Neural crest cell (in vitro differentiated cells): Measurements from ENCODE around the gene RTN4. TPM values are rescaled to one million over a fixed set of nuclear protein-coding genes. Genes with fewer than 3 reads are reported as not detected.

Experiments used
- DNase-seq: peaks from one replicate; pipeline ENCODE4 v3.0.0; 2021; ENCODE audit warnings: low read depth, mixed read lengths, low spot score
- H3K27ac Mint-ChIP-seq: one replicate; pipeline ENCODE4 v1.8.0; 2021; ENCODE audit warnings: mild to moderate bottlenecking, mixed read lengths; ENCODE audit not compliant: unreplicated experiment
- H3K27me3 Mint-ChIP-seq: 2 replicates; pipeline ENCODE4 v1.8.0; 2021; ENCODE audit warnings: low read depth, mild to moderate bottlenecking, mixed read lengths
- H3K36me3 Mint-ChIP-seq: 2 replicates; pipeline ENCODE4 v1.8.0; 2021; ENCODE audit warnings: low read depth, mild to moderate bottlenecking, mixed read lengths
- H3K4me1 Mint-ChIP-seq: 2 replicates; pipeline ENCODE4 v1.8.0; 2021; ENCODE audit warnings: mixed read lengths
- H3K4me3 Mint-ChIP-seq: one replicate; pipeline ENCODE4 v1.8.0; 2021; ENCODE audit warnings: mild to moderate bottlenecking, mixed read lengths
- H3K9me3 Mint-ChIP-seq: 2 replicates; pipeline ENCODE4 v1.8.0; 2021; ENCODE audit warnings: mixed read lengths
- CTCF ChIP-seq: fragments of 200-600 bp; sonication (generic); conservative IDR thresholded peaks from 2 replicates; pipeline ENCODE4 v1.5.0; 2021; ENCODE audit warnings: antibody characterized with exemption, mild to moderate bottlenecking
- total RNA-seq: library from RNA; stranded (reverse); gene quantifications from 2 replicates; pipeline ENCODE4 v1.2.1, GENCODE V29; 2021

Gene RTN4
- total RNA-seq, 1 donor from 2014 or later = 204 TPM

GRCh38 chr2:54928719-54929118 is 121.5 kb downstream of the RTN4 start:
- DNase-seq = no peak
- H3K27ac Mint-ChIP-seq = no peak overlapping the region
- no peak overlapping the region for H3K4me3 Mint-ChIP-seq
- H3K9me3 Mint-ChIP-seq = no peaks in the 10 kb centered on the region
- H3K36me3 Mint-ChIP-seq = peaks cover 6% of the 10 kb centered on the region
- H3K27me3 Mint-ChIP-seq = no peaks in the 10 kb centered on the region
- H3K4me1 Mint-ChIP-seq = no peaks in the 10 kb centered on the region
- TF ChIP-seq CTCF = no peak

GRCh38 chr2:54927751-54928615 is 122.3 kb downstream of the RTN4 start:
- DNase-seq = no peak
- Mint-ChIP-seq H3K36me3 (peaks cover 6% of the 10 kb centered on the region), H3K27ac (no peak overlapping the region), H3K27me3 (no peaks in the 10 kb centered on the region), H3K4me1 (no peaks in the 10 kb centered on the region), H3K4me3 (no peak overlapping the region), H3K9me3 (no peaks in the 10 kb centered on the region)
- TF ChIP-seq CTCF = no peak

- no peaks in the 10 kb centered on the region for H3K27me3 Mint-ChIP-seq
- no peak for DNase-seq
- no peak overlapping the region for H3K27ac Mint-ChIP-seq
- no peaks in the 10 kb centered on the region for H3K4me1 Mint-ChIP-seq
- H3K9me3 Mint-ChIP-seq = no peaks in the 10 kb centered on the region
- no peak overlapping the region for H3K4me3 Mint-ChIP-seq
- H3K36me3 Mint-ChIP-seq = peaks cover 6% of the 10 kb centered on the region
- no peak for TF ChIP-seq CTCF
Observed at GRCh38 chr2:54927085-54927750, 123.0 kb downstream of the RTN4 start.

GRCh38 chr2:54925022-54925421 is 125.2 kb downstream of the RTN4 start:
- H3K4me1 Mint-ChIP-seq = no peaks in the 10 kb centered on the region
- peaks cover 12% of the 10 kb centered on the region for H3K36me3 Mint-ChIP-seq
- no peaks in the 10 kb centered on the region for H3K27me3 Mint-ChIP-seq
- H3K9me3 Mint-ChIP-seq = peaks cover 8% of the 10 kb centered on the region
- no peak for TF ChIP-seq CTCF
- H3K4me3 Mint-ChIP-seq = no peak overlapping the region
- DNase-seq = no peak
- H3K27ac Mint-ChIP-seq = no peak overlapping the region

- no peak overlapping the region for H3K27ac Mint-ChIP-seq
- no peaks in the 10 kb centered on the region for H3K4me1 Mint-ChIP-seq
- TF ChIP-seq CTCF = no peak
- peaks cover 12% of the 10 kb centered on the region for H3K36me3 Mint-ChIP-seq
- no peaks in the 10 kb centered on the region for H3K27me3 Mint-ChIP-seq
- H3K9me3 Mint-ChIP-seq = peaks cover 8% of the 10 kb centered on the region
- DNase-seq = no peak
- H3K4me3 Mint-ChIP-seq = no peak overlapping the region
Observed at GRCh38 chr2:54924121-54924520, 126.1 kb downstream of the RTN4 start.

Other genes starting within 250 kb of the RTN4 start
- 22.5 and 23.0 TPM in 2 replicates for gene CLHC1, start 181.8 kb upstream of the RTN4 start, total RNA-seq
- 901 and 948 TPM in 2 replicates for gene RPS27A, start 182.2 kb upstream of the RTN4 start, total RNA-seq
- 30.4 and 32.9 TPM in 2 replicates for gene MTIF2, start 218.8 kb upstream of the RTN4 start, total RNA-seq